ENCODE measurements around the gene UGT1A7. TPM values are rescaled to one million over a fixed set of nuclear protein-coding genes. Genes with fewer than 3 reads are reported as not detected.
"Not testable (repeated sequence)": the region's sequence is repeated elsewhere in the genome, so short reads cannot be mapped to it uniquely, and the experiment has no call there.

The UGT1A7 gene
- total and polyA plus RNA-seq, 2 experiments from 2014 or later: not detected

- H3K4me1 ChIP-seq (ENCODE audit: insufficient read depth): no peaks in the 10 kb centered on the region
- TF ChIP-seq EZH2phosphoT487 (IDR thresholded peaks at IDR 0.05; ENCODE audit: insufficient read depth, low read depth): no peak
- TF ChIP-seq EZH2 (IDR thresholded peaks at IDR 0.05; ENCODE audit: insufficient read depth, poor library complexity, severe bottlenecking): no peak
- no peaks in the 10 kb centered on the region for H3K36me3 ChIP-seq (ENCODE audit: low read depth)
- no peak overlapping the region for H3K27ac ChIP-seq
- H3K27me3 ChIP-seq (replicated peaks; ENCODE audit: insufficient read depth): peaks cover 12% of the 10 kb centered on the region; the same call in 1 of the 2 replicates
- DNase-seq: no peak
- H3K9me2 ChIP-seq (ENCODE audit: insufficient read depth): no peaks in the 10 kb centered on the region
- H3F3A ChIP-seq (ENCODE audit: insufficient read depth): no peaks in the 10 kb centered on the region
- no peak overlapping the region for H3K4me2 ChIP-seq (ENCODE audit: unreplicated experiment)
- H3K79me2 ChIP-seq (ENCODE audit: insufficient read depth): no peaks in the 10 kb centered on the region
- H3K9me3 ChIP-seq (ENCODE audit: low read depth): no peaks in the 10 kb centered on the region
- WGBS, 2 experiments (ENCODE audit: low coverage in 1 of 2, low lambda C conversion rate in 2 of 2, missing lambda C conversion rate in 2 of 2): 37 to 42% methylated on average over 4 of the region's 4 CpGs
- H4K20me1 ChIP-seq (ENCODE audit: insufficient read depth): no peaks in the 10 kb centered on the region
- in situ Hi-C loops (cut with MboI): no loop called here
- no peak overlapping the region for H3K9ac ChIP-seq
- no peak overlapping the region for H3K4me3 ChIP-seq
- no peak overlapping the region for H2AFZ ChIP-seq
Measured at GRCh38 chr2:233698740-233699139, 17.0 kb downstream of the UGT1A7 start.

- in situ Hi-C loops (cut with MboI): no loop called here
- Histone ChIP-seq H3K9ac (no peak overlapping the region), H3K27me3 (replicated peaks; ENCODE audit: insufficient read depth) (peaks cover 12% of the 10 kb centered on the region; the same call in 1 of the 2 replicates), H4K20me1 (ENCODE audit: insufficient read depth) (no peaks in the 10 kb centered on the region), H3K9me2 (ENCODE audit: insufficient read depth) (no peaks in the 10 kb centered on the region), H3K4me3 (no peak overlapping the region), H3K79me2 (ENCODE audit: insufficient read depth) (no peaks in the 10 kb centered on the region), H3K9me3 (ENCODE audit: low read depth) (no peaks in the 10 kb centered on the region), H3F3A (ENCODE audit: insufficient read depth) (no peaks in the 10 kb centered on the region), H3K4me2 (ENCODE audit: unreplicated experiment) (no peak overlapping the region), H3K4me1 (ENCODE audit: insufficient read depth) (no peaks in the 10 kb centered on the region), H2AFZ (no peak overlapping the region), H3K36me3 (ENCODE audit: low read depth) (no peaks in the 10 kb centered on the region), H3K27ac (peak overlapping the region; percentile 61)
- WGBS, 2 experiments (ENCODE audit: low coverage in 1 of 2, low lambda C conversion rate in 2 of 2, missing lambda C conversion rate in 2 of 2): 58 to 66% methylated on average over 8 of the region's 8 CpGs
- TF ChIP-seq EZH2phosphoT487 (IDR thresholded peaks at IDR 0.05; ENCODE audit: insufficient read depth, low read depth): no peak
- no peak for TF ChIP-seq EZH2 (IDR thresholded peaks at IDR 0.05; ENCODE audit: insufficient read depth, poor library complexity, severe bottlenecking)
- DNase-seq: no peak
Measured at GRCh38 chr2:233699424-233700027, 17.8 kb downstream of the UGT1A7 start.

- 14 to 37% methylated on average over 1 of the region's 1 CpG for WGBS, 2 experiments (ENCODE audit: low coverage in 1 of 2, low lambda C conversion rate in 2 of 2, missing lambda C conversion rate in 2 of 2)
- no peaks in the 10 kb centered on the region for H3K4me1 ChIP-seq (ENCODE audit: insufficient read depth)
- no peaks in the 10 kb centered on the region for H3K79me2 ChIP-seq (ENCODE audit: insufficient read depth)
- peak; percentile 43 for DNase-seq
- no peaks in the 10 kb centered on the region for H3K9me2 ChIP-seq (ENCODE audit: insufficient read depth)
- H2AFZ ChIP-seq: no peak overlapping the region
- in situ Hi-C loops (cut with MboI): no loop called here
- H3K4me2 ChIP-seq (ENCODE audit: unreplicated experiment): no peak overlapping the region
- H3K27ac ChIP-seq: peak overlapping the region; percentile 61
- H3K27me3 ChIP-seq (replicated peaks; ENCODE audit: insufficient read depth): peaks cover 12% of the 10 kb centered on the region; the same call in 1 of the 2 replicates
- no peak overlapping the region for H3K9ac ChIP-seq
- TF ChIP-seq EZH2phosphoT487 (IDR thresholded peaks at IDR 0.05; ENCODE audit: insufficient read depth, low read depth) (no peak), EZH2 (IDR thresholded peaks at IDR 0.05; ENCODE audit: insufficient read depth, poor library complexity, severe bottlenecking) (no peak)
- no peak overlapping the region for H3K4me3 ChIP-seq
- H3F3A ChIP-seq (ENCODE audit: insufficient read depth): no peaks in the 10 kb centered on the region
- no peaks in the 10 kb centered on the region for H3K36me3 ChIP-seq (ENCODE audit: low read depth)
- H4K20me1 ChIP-seq (ENCODE audit: insufficient read depth): no peaks in the 10 kb centered on the region
- no peaks in the 10 kb centered on the region for H3K9me3 ChIP-seq (ENCODE audit: low read depth)
Measured at GRCh38 chr2:233700028-233700635, 18.4 kb downstream of the UGT1A7 start.

GRCh38 chr2:233700842-233701241 lies 19.1 kb downstream of the UGT1A7 start:
- WGBS, 2 experiments (ENCODE audit: low coverage in 1 of 2, low lambda C conversion rate in 2 of 2, missing lambda C conversion rate in 2 of 2): 70 to 72% methylated on average over 5 of the region's 5 CpGs
- H3K9ac ChIP-seq; in situ Hi-C loops (cut with MboI); H3K27ac ChIP-seq; H3K4me3 ChIP-seq; H3K36me3 ChIP-seq (ENCODE audit: low read depth); H3K4me2 ChIP-seq (ENCODE audit: unreplicated experiment); H3K79me2 ChIP-seq (ENCODE audit: insufficient read depth); H3K9me2 ChIP-seq (ENCODE audit: insufficient read depth); H2AFZ ChIP-seq; H3F3A ChIP-seq (ENCODE audit: insufficient read depth); H3K4me1 ChIP-seq (ENCODE audit: insufficient read depth); DNase-seq; H3K9me3 ChIP-seq (ENCODE audit: low read depth); H4K20me1 ChIP-seq (ENCODE audit: insufficient read depth): not testable (repeated sequence)
- H3K27me3 ChIP-seq (replicated peaks; ENCODE audit: insufficient read depth): peaks cover 12% of the 10 kb centered on the region; the same call in 1 of the 2 replicates
